ENCODE results near the gene PRSS1. TPM values are rescaled to one million over a fixed set of nuclear protein-coding genes. Genes with fewer than 3 reads are reported as not detected.
"Not testable (repeated sequence)": the region's sequence is repeated elsewhere in the genome, so short reads cannot be mapped to it uniquely, and the experiment has no call there.

The PRSS1 gene
- total RNA-seq, 4 donors from 2014 or later, result not detected

DNA sequence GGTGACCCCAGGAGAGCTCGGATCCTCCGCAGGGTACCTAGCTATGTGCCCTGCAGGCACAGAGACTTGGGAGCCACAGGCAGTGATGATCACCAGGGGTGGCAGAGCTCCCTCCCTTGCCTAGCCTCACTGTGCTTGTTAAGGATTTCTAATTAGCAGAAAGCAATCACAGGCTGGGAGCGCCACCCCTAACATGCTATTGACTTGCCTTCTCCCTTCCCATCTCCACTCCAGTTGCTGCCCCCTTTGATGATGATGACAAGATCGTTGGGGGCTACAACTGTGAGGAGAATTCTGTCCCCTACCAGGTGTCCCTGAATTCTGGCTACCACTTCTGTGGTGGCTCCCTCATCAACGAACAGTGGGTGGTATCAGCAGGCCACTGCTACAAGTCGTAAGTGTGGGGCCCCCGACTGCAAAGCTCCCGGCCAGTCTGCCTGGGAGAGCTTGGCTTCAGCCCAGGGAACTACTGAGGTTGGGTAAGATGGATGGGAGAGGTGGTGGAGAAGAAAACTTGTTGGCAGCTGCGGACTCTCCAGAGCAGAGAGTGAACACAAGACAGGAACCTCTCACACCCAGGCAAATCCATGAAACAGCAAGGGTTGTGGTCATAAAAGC lies 1.2 kb downstream of the PRSS1 start:
- Histone ChIP-seq H3K27ac (no peak overlapping the region), H3K9me3 (no peaks in the 10 kb centered on the region), H3K27me3 (no peaks in the 10 kb centered on the region), H3K4me1 (no peaks in the 10 kb centered on the region), H3K36me3 (no peaks in the 10 kb centered on the region), H3K4me3 (no peak overlapping the region)
- DNase-seq, result no peak
- WGBS, 2 donors, result 75 to 83% methylated on average over 4 to 7 of the region's 9 CpGs
- no peak for TF ChIP-seq CTCF (IDR thresholded peaks at IDR 0.05)
- no peak for TF ChIP-seq POLR2A (IDR thresholded peaks at IDR 0.05)
- intact Hi-C loops (cut with DNase I), result no loop called here

- intact Hi-C loops (cut with DNase I); DNase-seq; H3K27me3 ChIP-seq; H3K27ac ChIP-seq; H3K4me3 ChIP-seq; H3K4me1 ChIP-seq; H3K9me3 ChIP-seq; H3K36me3 ChIP-seq: not testable (repeated sequence)
- 83 to 94% methylated on average over 11 to 12 of the region's 14 CpGs for WGBS, 2 donors
Measured at GRCh38 chr7:142751526-142752175, 2.4 kb downstream of the PRSS1 start.

- Histone ChIP-seq H3K27me3 (no peaks in the 10 kb centered on the region), H3K27ac (no peak overlapping the region), H3K4me1 (no peaks in the 10 kb centered on the region), H3K9me3 (no peaks in the 10 kb centered on the region), H3K36me3 (no peaks in the 10 kb centered on the region), H3K4me3 (no peak overlapping the region)
- TF ChIP-seq POLR2A (IDR thresholded peaks at IDR 0.05) (no peak), CTCF (IDR thresholded peaks at IDR 0.05) (no peak)
- intact Hi-C loops (cut with DNase I), result no loop called here
- DNase-seq, result no peak
- 60 to 67% methylated on average over 3 of the region's 3 CpGs for WGBS, 2 donors
Measured at GRCh38 chr7:142752376-142753225, 3.3 kb downstream of the PRSS1 start.

GRCh38 chr7:142753366-142753765 lies 4.1 kb downstream of the PRSS1 start:
- Histone ChIP-seq H3K4me1 (no peaks in the 10 kb centered on the region), H3K27me3 (no peaks in the 10 kb centered on the region), H3K27ac (no peak overlapping the region), H3K36me3 (no peaks in the 10 kb centered on the region), H3K4me3 (no peak overlapping the region), H3K9me3 (no peaks in the 10 kb centered on the region)
- no peak for DNase-seq
- WGBS, 2 donors, result 48 to 64% methylated on average over 3 to 7 of the region's 8 CpGs
- intact Hi-C loops (cut with DNase I), result no loop called here
- TF ChIP-seq CTCF (IDR thresholded peaks at IDR 0.05) (no peak), POLR2A (IDR thresholded peaks at IDR 0.05) (no peak)

- 49 to 77% methylated on average over 2 to 5 of the region's 5 CpGs for WGBS, 2 donors
- H3K9me3 ChIP-seq; H3K36me3 ChIP-seq; H3K27ac ChIP-seq; intact Hi-C loops (cut with DNase I); DNase-seq; H3K4me1 ChIP-seq; H3K27me3 ChIP-seq; H3K4me3 ChIP-seq: not testable (repeated sequence)
Measured at GRCh38 chr7:142753925-142754491, 4.7 kb downstream of the PRSS1 start.

All from esophagus squamous epithelium (tissue), 5 donors.